HFFc6 (cell line): ENCODE measurements around the gene SUCLG2. TPM values are rescaled to one million over a fixed set of nuclear protein-coding genes. Genes with fewer than 3 reads are reported as not detected.

Experiments
- DNase-seq: peaks from one replicate; pipeline ENCODE4 v3.0.0-alpha.2; 2018
- H3K27ac Mint-ChIP-seq: 2 replicates; pipeline ENCODE4 v1.8.0; 2020; ENCODE audit warnings: mild to moderate bottlenecking, mixed read lengths
- H3K27me3 Mint-ChIP-seq: 2 replicates; pipeline ENCODE4 v1.8.0; 2021; ENCODE audit warnings: mild to moderate bottlenecking, moderate library complexity, mixed read lengths; ENCODE audit not compliant: insufficient read depth
- H3K36me3 Mint-ChIP-seq: 2 replicates; pipeline ENCODE4 v1.8.0; 2021; ENCODE audit warnings: low read depth, mixed read lengths
- H3K4me1 Mint-ChIP-seq: 2 replicates; pipeline ENCODE4 v1.8.0; 2020; ENCODE audit warnings: low read depth, mixed read lengths
- H3K4me3 Mint-ChIP-seq: 2 replicates; pipeline ENCODE4 v1.8.0; 2020; ENCODE audit warnings: mild to moderate bottlenecking, moderate library complexity, mixed read lengths
- H3K9me3 Mint-ChIP-seq: 2 replicates; pipeline ENCODE4 v1.8.0; 2020; ENCODE audit warnings: mild to moderate bottlenecking, mixed read lengths
- CTCF ChIP-seq: fragments of 200-600 bp; sonication (generic); IDR thresholded peaks from 2 replicates; pipeline ENCODE4 v1.5.0; 2021; ENCODE audit warnings: antibody characterized with exemption, mild to moderate bottlenecking
- total RNA-seq, 6 experiments: library from RNA; stranded (reverse); fragmentation: NEBNext Ultra II Directional; extraction: Animal tissue kit (Norgen Biotek cat#: 25700); gene quantifications; 2 replicates in 1 of 6; 3 replicates in 5 of 6; pipeline ENCODE4 v1.2.3, GENCODE V29; 2021

The SUCLG2 gene
- total RNA-seq, 6 experiments from 2014 or later: 50.2 to 81.4 (median 75.2) TPM

DNA sequence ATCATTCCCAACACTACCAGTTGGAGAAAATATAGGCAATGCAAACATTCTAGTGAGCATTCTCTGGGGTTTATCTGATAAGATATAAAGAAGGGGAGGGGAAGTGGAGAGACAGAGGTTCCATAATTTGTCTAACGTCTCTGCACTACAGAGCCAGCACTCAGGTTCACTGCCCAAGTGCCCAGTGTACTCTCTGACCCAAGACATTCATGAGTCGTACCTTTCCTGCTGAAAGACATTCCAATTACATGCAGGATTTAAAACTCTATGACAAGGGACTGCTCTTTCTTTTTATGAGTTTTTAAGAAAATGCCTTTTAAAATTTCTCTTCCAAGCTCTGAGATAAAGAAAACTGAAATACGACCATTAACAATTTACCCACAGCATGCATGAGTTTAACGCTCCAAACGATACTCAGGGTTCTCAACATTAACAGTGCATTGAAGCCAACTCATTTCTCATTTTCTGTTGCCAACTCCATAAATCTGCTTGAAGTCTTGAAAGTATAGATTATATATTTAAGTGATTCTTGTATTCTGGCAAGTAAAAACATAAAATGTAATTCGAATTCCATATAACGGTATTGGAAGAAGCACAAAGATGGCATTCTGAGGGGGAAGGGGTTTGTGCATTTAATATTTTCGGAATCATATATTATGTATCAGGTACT, 193.4 kb downstream of the SUCLG2 start:
- Mint-ChIP-seq H3K27ac (no peak overlapping the region), H3K4me3 (no peak overlapping the region), H3K4me1 (peaks cover 34% of the 10 kb centered on the region), H3K9me3 (no peaks in the 10 kb centered on the region), H3K36me3 (peaks cover 23% of the 10 kb centered on the region), H3K27me3 (no peaks in the 10 kb centered on the region)
- TF ChIP-seq CTCF: no peak
- DNase-seq: no peak

- H3K4me3 Mint-ChIP-seq: no peak overlapping the region
- H3K27ac Mint-ChIP-seq: no peak overlapping the region
- DNase-seq: no peak
- H3K27me3 Mint-ChIP-seq: no peaks in the 10 kb centered on the region
- TF ChIP-seq CTCF: no peak
- H3K9me3 Mint-ChIP-seq: no peaks in the 10 kb centered on the region
- H3K36me3 Mint-ChIP-seq: peaks cover 16% of the 10 kb centered on the region
- H3K4me1 Mint-ChIP-seq: peaks cover 34% of the 10 kb centered on the region
These were observed 194.6 kb downstream of the SUCLG2 start for GRCh38 chr3:67459796-67460195.

DNA sequence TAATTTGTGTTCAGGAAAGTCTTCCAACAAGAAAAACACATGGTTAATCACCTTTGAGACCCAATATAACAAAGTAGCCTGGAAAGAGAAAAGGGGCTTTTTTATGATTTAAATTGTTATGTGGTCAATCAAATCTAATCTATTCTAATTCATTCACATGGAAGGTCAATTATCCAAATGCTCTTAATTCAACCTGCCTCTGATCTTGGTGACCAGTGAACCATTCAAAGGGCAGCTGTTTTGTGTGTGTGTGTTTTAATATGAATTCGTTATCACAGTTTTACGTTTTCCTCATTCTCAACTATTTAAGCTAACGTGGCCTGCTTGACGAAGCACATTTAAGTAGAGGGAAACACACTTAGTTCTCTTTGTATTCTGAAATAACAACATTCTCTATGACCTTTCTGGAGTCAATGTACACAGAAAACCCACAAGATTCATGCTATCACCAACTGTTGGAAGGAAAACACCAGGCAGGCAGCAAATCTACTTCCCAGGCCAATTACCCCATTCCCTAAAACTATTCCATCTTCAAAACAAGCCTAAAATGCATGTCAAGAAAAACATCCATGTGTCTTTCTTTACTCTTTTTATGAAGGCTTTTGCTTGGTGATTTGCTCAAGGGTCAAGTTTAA, 195.4 kb downstream of the SUCLG2 start:
- Mint-ChIP-seq H3K9me3 (no peaks in the 10 kb centered on the region), H3K36me3 (peaks cover 17% of the 10 kb centered on the region), H3K4me1 (peaks cover 34% of the 10 kb centered on the region), H3K27me3 (no peaks in the 10 kb centered on the region), H3K27ac (no peak overlapping the region), H3K4me3 (no peak overlapping the region)
- no peak for TF ChIP-seq CTCF
- DNase-seq: no peak

DNA sequence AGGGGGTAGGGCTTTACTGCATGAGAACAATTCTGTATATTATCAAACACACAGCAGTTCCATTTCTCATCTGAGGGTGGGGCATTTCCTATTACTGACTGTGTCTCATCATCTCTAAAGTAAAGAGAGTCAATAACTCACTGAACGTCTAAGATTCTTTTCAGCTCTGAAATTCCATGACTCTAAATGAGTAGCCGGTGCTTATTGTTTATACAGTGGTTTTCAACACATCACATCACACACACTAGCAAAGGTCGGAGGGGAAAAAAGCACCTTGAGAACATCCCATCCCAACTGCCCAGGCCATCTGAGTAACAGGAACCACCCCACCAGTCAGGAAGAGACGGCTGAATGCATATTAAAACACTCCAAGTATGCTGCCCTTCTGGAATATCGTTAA, 196.0 kb downstream of the SUCLG2 start:
- H3K27me3 Mint-ChIP-seq: no peaks in the 10 kb centered on the region
- TF ChIP-seq CTCF: no peak
- H3K9me3 Mint-ChIP-seq: no peaks in the 10 kb centered on the region
- no peak overlapping the region for H3K27ac Mint-ChIP-seq
- H3K4me3 Mint-ChIP-seq: no peak overlapping the region
- no peak for DNase-seq
- peaks cover 34% of the 10 kb centered on the region for H3K4me1 Mint-ChIP-seq
- peaks cover 17% of the 10 kb centered on the region for H3K36me3 Mint-ChIP-seq

DNA sequence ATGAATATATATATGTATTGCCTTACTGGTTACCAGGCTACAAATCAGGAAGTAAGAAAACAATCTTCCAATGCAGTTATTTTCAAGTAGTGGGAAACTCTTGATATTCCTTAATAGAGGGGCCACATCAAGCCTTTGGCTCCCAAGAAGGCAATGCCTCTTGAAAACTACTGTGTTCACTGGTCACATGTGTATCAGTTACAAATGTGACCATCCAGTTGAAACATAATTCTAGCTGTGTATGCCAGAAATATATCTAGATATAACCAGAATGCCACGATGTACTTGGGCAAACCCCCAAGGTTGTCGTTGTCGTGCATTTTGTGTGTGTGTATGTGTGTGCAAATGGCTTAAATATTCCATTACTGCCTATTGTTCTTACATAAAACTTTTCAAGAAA, 200.8 kb downstream of the SUCLG2 start:
- DNase-seq: no peak
- H3K27me3 Mint-ChIP-seq: no peaks in the 10 kb centered on the region
- TF ChIP-seq CTCF: no peak
- H3K36me3 Mint-ChIP-seq: peaks cover 8% of the 10 kb centered on the region
- peaks cover 4% of the 10 kb centered on the region; the same call in 1 of the 2 replicates for H3K4me1 Mint-ChIP-seq
- no peak overlapping the region for H3K4me3 Mint-ChIP-seq
- no peak overlapping the region for H3K27ac Mint-ChIP-seq
- no peaks in the 10 kb centered on the region for H3K9me3 Mint-ChIP-seq
